GM23338 (cell line): ENCODE data around the gene PCF11. TPM values are rescaled to one million over a fixed set of nuclear protein-coding genes. Genes with fewer than 3 reads are reported as not detected.

Experiments
- ATAC-seq: fragments of 200-7000 bp; cut with Tn5 transposase; 3 replicates; pipeline ENCODE4 v1.9.1; 2020
- DNase-seq: peaks from one replicate; pipeline ENCODE4 v3.0.0-alpha.2; 2015; ENCODE audit warnings: low spot score
- H2AFZ ChIP-seq: fragments of 200-600 bp; sonication (generic); 2 replicates; pipeline ENCODE4 v1.8.0; 2016; ENCODE audit warnings: antibody characterized with exemption, mild to moderate bottlenecking, moderate library complexity
- H3F3A ChIP-seq: fragments of 200-600 bp; sonication (generic); replicated peaks from 2 replicates; pipeline ENCODE4 v1.8.0; 2017; ENCODE audit warnings: antibody characterized with exemption, mixed run types, low read depth
- H3K27ac ChIP-seq: fragments of 200-600 bp; sonication (generic); 2 replicates; pipeline ENCODE4 v1.6.1; 2016; ENCODE audit warnings: low read depth
- H3K27me3 ChIP-seq: fragments of 200-600 bp; sonication (generic); 2 replicates; pipeline ENCODE4 v1.8.0; 2016; ENCODE audit warnings: mild to moderate bottlenecking, mixed run types, moderate library complexity; ENCODE audit not compliant: insufficient read depth
- H3K36me3 ChIP-seq: fragments of 200-600 bp; sonication (generic); 2 replicates; pipeline ENCODE4 v1.8.0; 2016; ENCODE audit warnings: mild to moderate bottlenecking; ENCODE audit not compliant: insufficient read depth
- H3K4me1 ChIP-seq: fragments of 200-600 bp; sonication (generic); 2 replicates; pipeline ENCODE4 v1.8.0; 2016; ENCODE audit warnings: mild to moderate bottlenecking, moderate library complexity; ENCODE audit not compliant: insufficient read depth
- H3K4me2 ChIP-seq: fragments of 200-600 bp; sonication (generic); 2 replicates; pipeline ENCODE4 v1.7.1; 2017; ENCODE audit warnings: mixed run types
- H3K4me3 ChIP-seq: fragments of 200-600 bp; sonication (generic); 2 replicates; pipeline ENCODE4 v1.6.1; 2016; ENCODE audit warnings: mixed run types
- H3K79me2 ChIP-seq: fragments of 200-600 bp; sonication (generic); replicated peaks from 2 replicates; pipeline ENCODE4 v1.8.0; 2017; ENCODE audit warnings: mild to moderate bottlenecking; ENCODE audit not compliant: insufficient read depth
- H3K9me2 ChIP-seq: fragments of 200-600 bp; sonication (generic); 2 replicates; pipeline ENCODE4 v1.8.0; 2017; ENCODE audit not compliant: insufficient read depth
- H4K20me1 ChIP-seq: fragments of 200-600 bp; sonication (generic); replicated peaks from 2 replicates; pipeline ENCODE4 v1.8.0; 2017; ENCODE audit warnings: mild to moderate bottlenecking; ENCODE audit not compliant: insufficient read depth
- H3K27ac Mint-ChIP-seq: 2 replicates; pipeline ENCODE4 v1.8.0; 2020; ENCODE audit warnings: inconsistent platforms, mild to moderate bottlenecking, moderate library complexity, mixed read lengths
- H3K27me3 Mint-ChIP-seq: 3 replicates; pipeline ENCODE4 v1.8.0; 2022; ENCODE audit warnings: low read depth, mild to moderate bottlenecking, moderate library complexity, mixed read lengths, inconsistent platforms; ENCODE audit not compliant: insufficient read depth, poor library complexity
- H3K36me3 Mint-ChIP-seq: 3 replicates; pipeline ENCODE4 v1.8.0; 2021; ENCODE audit warnings: low read depth, mild to moderate bottlenecking, inconsistent platforms, moderate library complexity, mixed read lengths
- H3K4me1 Mint-ChIP-seq: 3 replicates; pipeline ENCODE4 v1.8.0; 2020; ENCODE audit warnings: mild to moderate bottlenecking, inconsistent platforms, mixed read lengths
- H3K4me3 Mint-ChIP-seq: 3 replicates; pipeline ENCODE4 v1.8.0; 2021; ENCODE audit warnings: moderate library complexity, mild to moderate bottlenecking, inconsistent platforms, mixed read lengths
- H3K9me3 Mint-ChIP-seq: 3 replicates; pipeline ENCODE4 v1.8.0; 2020; ENCODE audit warnings: moderate library complexity, mild to moderate bottlenecking, inconsistent platforms, mixed read lengths
- EZH2 ChIP-seq: fragments of 200-600 bp; sonication (generic); IDR thresholded peaks from one replicate; pipeline ENCODE4 v1.8.0; 2017; ENCODE audit warnings: antibody characterized with exemption, mild to moderate bottlenecking, low read depth; ENCODE audit not compliant: unreplicated experiment
- JUNB ChIP-seq: IDR thresholded peaks from one replicate; pipeline ENCODE4 v1.6.1; 2016; ENCODE audit warnings: antibody characterized with exemption; ENCODE audit not compliant: unreplicated experiment
- POLR2AphosphoS5 ChIP-seq: IDR thresholded peaks from 2 replicates; pipeline ENCODE4 v1.6.1; 2016; ENCODE audit warnings: antibody characterized with exemption, low read depth
- ZNF114 ChIP-seq: fragments of 250-450 bp; sonication (Bioruptor Pico); IDR thresholded peaks from 2 replicates; pipeline ENCODE4 v1.5.0; 2020; ENCODE audit warnings: mild to moderate bottlenecking, moderate library complexity
- polyA plus RNA-seq: library from polyadenylated mRNA; unstranded; fragments of >200 nt; fragmentation: Nextera tagmentation; extraction: Ambion mirVana; gene quantifications from 2 replicates; pipeline ENCODE4 v1.2.1, GENCODE V29; 2016
- total RNA-seq: library from RNA; depleted of rRNA; stranded (reverse); fragments of >200 nt; shearing (Covaris generic); gene quantifications from 2 replicates; pipeline ENCODE4 v1.2.3, GENCODE V29; 2014
- TF ChIP-seq, protein P1 (sequence below): fragments of 250-450 bp; sonication (Bioruptor Pico); IDR thresholded peaks from 2 replicates; pipeline ENCODE4 v1.5.0; 2020; ENCODE audit warnings: mild to moderate bottlenecking, moderate library complexity
- TF ChIP-seq, protein P2 (sequence below): IDR thresholded peaks from one replicate; pipeline ENCODE4 v1.6.1; 2018; ENCODE audit warnings: antibody characterized with exemption; ENCODE audit not compliant: unreplicated experiment

PCF11 gene
- total and polyA plus RNA-seq, 2 experiments from 2014 or later, result 23.0 to 44.2 TPM

DNA sequence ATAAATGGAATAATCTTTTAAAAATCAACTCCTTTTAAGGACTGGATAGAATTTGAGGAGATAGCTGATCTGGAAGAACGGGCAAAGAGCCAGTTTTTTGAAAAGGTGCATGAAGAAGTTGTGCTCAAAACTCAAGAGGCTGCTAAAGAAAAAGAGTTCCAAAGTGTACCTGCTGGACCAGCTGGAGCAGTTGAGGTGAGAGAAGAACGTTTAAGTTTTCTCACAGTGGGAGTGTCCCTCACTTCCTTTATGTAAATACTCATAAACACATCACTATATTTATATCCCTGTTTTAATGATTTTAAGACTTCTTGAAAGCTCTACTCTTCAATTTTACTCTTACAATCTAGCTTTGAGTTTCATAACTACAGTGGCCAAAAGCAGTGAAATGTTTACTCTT lies 24.9 kb downstream of the PCF11 start (continued):
- TF ChIP-seq, protein P1, sequence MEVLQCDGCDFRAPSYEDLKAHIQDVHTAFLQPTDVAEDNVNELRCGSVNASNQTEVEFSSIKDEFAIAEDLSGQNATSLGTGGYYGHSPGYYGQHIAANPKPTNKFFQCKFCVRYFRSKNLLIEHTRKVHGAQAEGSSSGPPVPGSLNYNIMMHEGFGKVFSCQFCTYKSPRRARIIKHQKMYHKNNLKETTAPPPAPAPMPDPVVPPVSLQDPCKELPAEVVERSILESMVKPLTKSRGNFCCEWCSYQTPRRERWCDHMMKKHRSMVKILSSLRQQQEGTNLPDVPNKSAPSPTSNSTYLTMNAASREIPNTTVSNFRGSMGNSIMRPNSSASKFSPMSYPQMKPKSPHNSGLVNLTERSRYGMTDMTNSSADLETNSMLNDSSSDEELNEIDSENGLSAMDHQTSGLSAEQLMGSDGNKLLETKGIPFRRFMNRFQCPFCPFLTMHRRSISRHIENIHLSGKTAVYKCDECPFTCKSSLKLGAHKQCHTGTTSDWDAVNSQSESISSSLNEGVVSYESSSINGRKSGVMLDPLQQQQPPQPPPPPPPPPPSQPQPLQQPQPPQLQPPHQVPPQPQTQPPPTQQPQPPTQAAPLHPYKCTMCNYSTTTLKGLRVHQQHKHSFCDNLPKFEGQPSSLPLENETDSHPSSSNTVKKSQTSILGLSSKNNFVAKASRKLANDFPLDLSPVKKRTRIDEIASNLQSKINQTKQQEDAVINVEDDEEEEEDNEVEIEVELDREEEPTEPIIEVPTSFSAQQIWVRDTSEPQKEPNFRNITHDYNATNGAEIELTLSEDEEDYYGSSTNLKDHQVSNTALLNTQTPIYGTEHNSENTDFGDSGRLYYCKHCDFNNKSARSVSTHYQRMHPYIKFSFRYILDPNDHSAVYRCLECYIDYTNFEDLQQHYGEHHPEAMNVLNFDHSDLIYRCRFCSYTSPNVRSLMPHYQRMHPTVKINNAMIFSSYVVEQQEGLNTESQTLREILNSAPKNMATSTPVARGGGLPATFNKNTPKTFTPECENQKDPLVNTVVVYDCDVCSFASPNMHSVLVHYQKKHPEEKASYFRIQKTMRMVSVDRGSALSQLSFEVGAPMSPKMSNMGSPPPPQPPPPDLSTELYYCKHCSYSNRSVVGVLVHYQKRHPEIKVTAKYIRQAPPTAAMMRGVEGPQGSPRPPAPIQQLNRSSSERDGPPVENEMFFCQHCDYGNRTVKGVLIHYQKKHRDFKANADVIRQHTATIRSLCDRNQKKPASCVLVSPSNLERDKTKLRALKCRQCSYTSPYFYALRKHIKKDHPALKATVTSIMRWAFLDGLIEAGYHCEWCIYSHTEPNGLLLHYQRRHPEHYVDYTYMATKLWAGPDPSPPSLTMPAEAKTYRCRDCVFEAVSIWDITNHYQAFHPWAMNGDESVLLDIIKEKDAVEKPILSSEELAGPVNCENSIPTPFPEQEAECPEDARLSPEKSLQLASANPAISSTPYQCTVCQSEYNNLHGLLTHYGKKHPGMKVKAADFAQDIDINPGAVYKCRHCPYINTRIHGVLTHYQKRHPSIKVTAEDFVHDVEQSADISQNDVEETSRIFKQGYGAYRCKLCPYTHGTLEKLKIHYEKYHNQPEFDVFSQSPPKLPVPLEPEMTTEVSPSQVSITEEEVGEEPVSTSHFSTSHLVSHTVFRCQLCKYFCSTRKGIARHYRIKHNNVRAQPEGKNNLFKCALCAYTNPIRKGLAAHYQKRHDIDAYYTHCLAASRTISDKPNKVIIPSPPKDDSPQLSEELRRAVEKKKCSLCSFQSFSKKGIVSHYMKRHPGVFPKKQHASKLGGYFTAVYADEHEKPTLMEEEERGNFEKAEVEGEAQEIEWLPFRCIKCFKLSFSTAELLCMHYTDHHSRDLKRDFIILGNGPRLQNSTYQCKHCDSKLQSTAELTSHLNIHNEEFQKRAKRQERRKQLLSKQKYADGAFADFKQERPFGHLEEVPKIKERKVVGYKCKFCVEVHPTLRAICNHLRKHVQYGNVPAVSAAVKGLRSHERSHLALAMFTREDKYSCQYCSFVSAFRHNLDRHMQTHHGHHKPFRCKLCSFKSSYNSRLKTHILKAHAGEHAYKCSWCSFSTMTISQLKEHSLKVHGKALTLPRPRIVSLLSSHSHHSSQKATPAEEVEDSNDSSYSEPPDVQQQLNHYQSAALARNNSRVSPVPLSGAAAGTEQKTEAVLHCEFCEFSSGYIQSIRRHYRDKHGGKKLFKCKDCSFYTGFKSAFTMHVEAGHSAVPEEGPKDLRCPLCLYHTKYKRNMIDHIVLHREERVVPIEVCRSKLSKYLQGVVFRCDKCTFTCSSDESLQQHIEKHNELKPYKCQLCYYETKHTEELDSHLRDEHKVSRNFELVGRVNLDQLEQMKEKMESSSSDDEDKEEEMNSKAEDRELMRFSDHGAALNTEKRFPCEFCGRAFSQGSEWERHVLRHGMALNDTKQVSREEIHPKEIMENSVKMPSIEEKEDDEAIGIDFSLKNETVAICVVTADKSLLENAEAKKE (CRISPR knock-in tag), result no peak

DNA sequence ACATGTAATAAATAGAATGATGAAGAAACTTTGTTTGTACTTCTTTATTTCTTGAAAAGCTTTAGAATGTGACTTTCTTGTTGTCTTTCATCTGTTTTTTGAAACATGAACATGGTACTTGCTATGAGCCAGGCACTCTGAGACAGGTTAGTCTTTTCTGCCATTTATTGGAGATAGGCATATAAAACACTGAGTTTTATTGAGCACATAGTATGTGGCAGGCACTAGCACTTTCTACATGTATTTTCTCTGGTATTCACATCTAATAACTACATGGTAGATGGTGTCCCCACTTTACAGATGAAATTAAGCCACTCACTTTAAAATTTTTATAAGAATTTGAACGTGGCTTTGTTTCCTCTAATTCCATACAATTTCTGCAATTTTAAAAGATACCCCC lies 28.8 kb downstream of the PCF11 start:
- H3K27me3 ChIP-seq, result no peaks in the 10 kb centered on the region
- H3K4me3 ChIP-seq, result no peak overlapping the region
- peaks cover 12% of the 10 kb centered on the region; the same call in 1 of the 2 replicates for H4K20me1 ChIP-seq
- no peaks in the 10 kb centered on the region for H3K9me3 Mint-ChIP-seq
- no peaks in the 10 kb centered on the region for H3K4me1 ChIP-seq
- H3K36me3 Mint-ChIP-seq, result peaks cover 57% of the 10 kb centered on the region
- no peaks in the 10 kb centered on the region for H3K79me2 ChIP-seq
- H3F3A ChIP-seq, result peaks cover 7% of the 10 kb centered on the region; the same call in 1 of the 2 replicates
- no peak overlapping the region for H3K4me3 Mint-ChIP-seq
- H3K27me3 Mint-ChIP-seq, result peaks cover 2% of the 10 kb centered on the region
- H3K36me3 ChIP-seq, result peaks cover 50% of the 10 kb centered on the region
- H3K4me1 Mint-ChIP-seq, result no peaks in the 10 kb centered on the region
- H3K27ac ChIP-seq, result no peak overlapping the region
- no peak overlapping the region for H2AFZ ChIP-seq
- no peak overlapping the region for H3K27ac Mint-ChIP-seq
- ATAC-seq, result no peak
- DNase-seq, result no peak
- no peak overlapping the region for H3K4me2 ChIP-seq
- H3K9me2 ChIP-seq, result no peaks in the 10 kb centered on the region
- TF ChIP-seq POLR2AphosphoS5 (no peak; the same call in 1 of the 2 replicates), ZNF114 (CRISPR knock-in tag) (no peak), EZH2 (no peak), JUNB (no peak)
- TF ChIP-seq, protein P2, sequence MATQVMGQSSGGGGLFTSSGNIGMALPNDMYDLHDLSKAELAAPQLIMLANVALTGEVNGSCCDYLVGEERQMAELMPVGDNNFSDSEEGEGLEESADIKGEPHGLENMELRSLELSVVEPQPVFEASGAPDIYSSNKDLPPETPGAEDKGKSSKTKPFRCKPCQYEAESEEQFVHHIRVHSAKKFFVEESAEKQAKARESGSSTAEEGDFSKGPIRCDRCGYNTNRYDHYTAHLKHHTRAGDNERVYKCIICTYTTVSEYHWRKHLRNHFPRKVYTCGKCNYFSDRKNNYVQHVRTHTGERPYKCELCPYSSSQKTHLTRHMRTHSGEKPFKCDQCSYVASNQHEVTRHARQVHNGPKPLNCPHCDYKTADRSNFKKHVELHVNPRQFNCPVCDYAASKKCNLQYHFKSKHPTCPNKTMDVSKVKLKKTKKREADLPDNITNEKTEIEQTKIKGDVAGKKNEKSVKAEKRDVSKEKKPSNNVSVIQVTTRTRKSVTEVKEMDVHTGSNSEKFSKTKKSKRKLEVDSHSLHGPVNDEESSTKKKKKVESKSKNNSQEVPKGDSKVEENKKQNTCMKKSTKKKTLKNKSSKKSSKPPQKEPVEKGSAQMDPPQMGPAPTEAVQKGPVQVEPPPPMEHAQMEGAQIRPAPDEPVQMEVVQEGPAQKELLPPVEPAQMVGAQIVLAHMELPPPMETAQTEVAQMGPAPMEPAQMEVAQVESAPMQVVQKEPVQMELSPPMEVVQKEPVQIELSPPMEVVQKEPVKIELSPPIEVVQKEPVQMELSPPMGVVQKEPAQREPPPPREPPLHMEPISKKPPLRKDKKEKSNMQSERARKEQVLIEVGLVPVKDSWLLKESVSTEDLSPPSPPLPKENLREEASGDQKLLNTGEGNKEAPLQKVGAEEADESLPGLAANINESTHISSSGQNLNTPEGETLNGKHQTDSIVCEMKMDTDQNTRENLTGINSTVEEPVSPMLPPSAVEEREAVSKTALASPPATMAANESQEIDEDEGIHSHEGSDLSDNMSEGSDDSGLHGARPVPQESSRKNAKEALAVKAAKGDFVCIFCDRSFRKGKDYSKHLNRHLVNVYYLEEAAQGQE, result no peak
- TF ChIP-seq, protein P1 (CRISPR knock-in tag), result no peak
